Prostate gland (tissue), 2 donors: ENCODE data around the gene EHBP1L1. TPM values are rescaled to one million over a fixed set of nuclear protein-coding genes. Genes with fewer than 3 reads are reported as not detected.

ENCODE experiments used
- DNase-seq: peaks from one replicate; pipeline ENCODE4 v3.0.0-alpha.2; 2019; ENCODE audit warnings: low spot score
- H3K27ac ChIP-seq, 2 donors: fragments of 200-600 bp; sonication (generic); 2 replicates each; pipeline ENCODE4 v1.5.1; 2017 to 2019
- H3K27me3 ChIP-seq: fragments of 200-600 bp; sonication (generic); replicated peaks from 2 replicates; pipeline ENCODE4 v1.5.1; 2019; ENCODE audit not compliant: insufficient read depth
- H3K36me3 ChIP-seq, 2 donors: fragments of 200-600 bp; sonication (generic); 1 replicate in 1 of 2; 2 replicates in 1 of 2; pipeline versions ENCODE4 v1.5.1 to v1.8.1; 2017 to 2019
- H3K4me1 ChIP-seq: fragments of 200-600 bp; sonication (generic); replicated peaks from 2 replicates; pipeline ENCODE4 v1.5.1; 2019
- H3K4me3 ChIP-seq, 2 donors: fragments of 200-600 bp; sonication (generic); 2 replicates each; pipeline ENCODE4 v1.5.1; 2017 to 2019
- H3K9me3 ChIP-seq: fragments of 200-600 bp; sonication (generic); 2 replicates; pipeline ENCODE4 v1.5.1; 2017
- CTCF ChIP-seq, 4 experiments: fragments of 200-600 bp in 2 of 4; fragments of 450-650 bp in 2 of 4; sonication (generic) in 2 of 4; IDR thresholded peaks; 1 replicate in 3 of 4; 2 replicates in 1 of 4; pipeline ENCODE4 v1.5.1; 2016 to 2019; ENCODE audit warnings: antibody characterized with exemption in 4 of 4, mild to moderate bottlenecking in 2 of 4, moderate library complexity in 2 of 4
- POLR2A ChIP-seq: fragments of 450-650 bp; IDR thresholded peaks from one replicate; pipeline ENCODE4 v1.6.1; 2016; ENCODE audit warnings: antibody characterized with exemption, mild to moderate bottlenecking
- POLR2AphosphoS5 ChIP-seq: sonication (generic); formaldehyde crosslinking; IDR thresholded peaks from one replicate; pipeline ENCODE4 v1.6.1; 2017; ENCODE audit warnings: antibody characterized with exemption
- WGBS: methylation state at CpG from one replicate; pipeline ENCODE4 v1.1.5; 2018; 5-methylcytosine and 5-hydroxymethylcytosine counted together
- intact Hi-C: fragments of 100-400 bp; cut with DNase I; formaldehyde crosslinking; loops from one replicate; pipeline ENCODE4 v1.14.2; 2022
- total RNA-seq, 2 donors: library from RNA; depleted of rRNA; stranded (reverse); fragments of >200 nt; gene quantifications; one replicate each; pipeline ENCODE4 v1.1.0, GENCODE V29; 2016

Gene EHBP1L1
- total RNA-seq, 2 donors from 2014 or later: 68.2 to 98.7 TPM

- H3K27ac ChIP-seq: peak overlapping the region; percentile 76 to 79
- H3K36me3 ChIP-seq: peaks cover 14 to 32% of the 10 kb centered on the region in 2 donors
- TF ChIP-seq CTCF (IDR thresholded peaks at IDR 0.05) (no peak), POLR2AphosphoS5 (no peak), POLR2A (no peak)
- peak overlapping the region; percentile 75 to 90 for H3K4me3 ChIP-seq
- no peaks in the 10 kb centered on the region for H3K9me3 ChIP-seq
- intact Hi-C loops: loop anchor here (5.0 kb wide), 1 partner anchor 36 kb away; no protein-coding TSS in a partner anchor
- H3K4me1 ChIP-seq: peaks cover 30% of the 10 kb centered on the region
- H3K27me3 ChIP-seq: no peaks in the 10 kb centered on the region
- no peak for DNase-seq
- WGBS: 2% methylated on average over 23 of the region's 50 CpGs
Measured at GRCh38 chr11:65615950-65616574, 40.2 kb downstream of the EHBP1L1 start.

GRCh38 chr11:65616575-65617001 is 40.7 kb downstream of the EHBP1L1 start:
- no peak for DNase-seq
- peaks cover 14 to 32% of the 10 kb centered on the region in 2 donors for H3K36me3 ChIP-seq
- H3K27me3 ChIP-seq: no peaks in the 10 kb centered on the region
- no peaks in the 10 kb centered on the region for H3K9me3 ChIP-seq
- peak overlapping the region; percentile 75 to 90 for H3K4me3 ChIP-seq
- peaks cover 26% of the 10 kb centered on the region for H3K4me1 ChIP-seq
- TF ChIP-seq CTCF (IDR thresholded peaks at IDR 0.05): no peak
- TF ChIP-seq POLR2AphosphoS5: no peak
- TF ChIP-seq POLR2A: no peak
- intact Hi-C loops: loop anchor here (5.0 kb wide), 1 partner anchor 36 kb away; no protein-coding TSS in a partner anchor
- H3K27ac ChIP-seq: no peak overlapping the region
- WGBS: 62% methylated on average over 10 of the region's 10 CpGs

GRCh38 chr11:65617136-65617850 is 41.4 kb downstream of the EHBP1L1 start:
- intact Hi-C loops: loop anchor here (5.0 kb wide), 1 partner anchor 35 kb away; no protein-coding TSS in a partner anchor
- no peaks in the 10 kb centered on the region for H3K9me3 ChIP-seq
- H3K4me1 ChIP-seq: peaks cover 19% of the 10 kb centered on the region
- peaks cover 14 to 32% of the 10 kb centered on the region in 2 donors for H3K36me3 ChIP-seq
- H3K27ac ChIP-seq: no peak overlapping the region
- no peak for DNase-seq
- H3K27me3 ChIP-seq: no peaks in the 10 kb centered on the region
- no peak overlapping the region for H3K4me3 ChIP-seq
- whole genome bisulfite sequencing: 93% methylated on average over 17 of the region's 17 CpGs
- TF ChIP-seq POLR2AphosphoS5 (no peak), POLR2A (no peak), CTCF (IDR thresholded peaks at IDR 0.05) (no peak)

- no peak for DNase-seq
- Histone ChIP-seq H3K9me3 (no peaks in the 10 kb centered on the region), H3K27me3 (no peaks in the 10 kb centered on the region), H3K4me3 (no peak overlapping the region), H3K27ac (no peak overlapping the region), H3K4me1 (peaks cover 11% of the 10 kb centered on the region), H3K36me3 (peaks cover 14 to 32% of the 10 kb centered on the region in 2 donors)
- intact Hi-C loops: loop anchor here (5.0 kb wide), 1 partner anchor 34 kb away; no protein-coding TSS in a partner anchor
- 95% methylated on average over 21 of the region's 33 CpGs for WGBS
- no peak for TF ChIP-seq CTCF (IDR thresholded peaks at IDR 0.05)
- no peak for TF ChIP-seq POLR2A
- no peak for TF ChIP-seq POLR2AphosphoS5
Measured at GRCh38 chr11:65617990-65618751, 42.3 kb downstream of the EHBP1L1 start.
